ENCODE results near the gene ZDHHC9. TPM values are rescaled to one million over a fixed set of nuclear protein-coding genes. Genes with fewer than 3 reads are reported as not detected.
A peak's percentile ranks its signal among the peaks of the same experiment; 100 is the strongest.

ZDHHC9 gene
- total RNA-seq, 2 experiments from 2014 or later: 3.0 to 4.1 TPM

DNA sequence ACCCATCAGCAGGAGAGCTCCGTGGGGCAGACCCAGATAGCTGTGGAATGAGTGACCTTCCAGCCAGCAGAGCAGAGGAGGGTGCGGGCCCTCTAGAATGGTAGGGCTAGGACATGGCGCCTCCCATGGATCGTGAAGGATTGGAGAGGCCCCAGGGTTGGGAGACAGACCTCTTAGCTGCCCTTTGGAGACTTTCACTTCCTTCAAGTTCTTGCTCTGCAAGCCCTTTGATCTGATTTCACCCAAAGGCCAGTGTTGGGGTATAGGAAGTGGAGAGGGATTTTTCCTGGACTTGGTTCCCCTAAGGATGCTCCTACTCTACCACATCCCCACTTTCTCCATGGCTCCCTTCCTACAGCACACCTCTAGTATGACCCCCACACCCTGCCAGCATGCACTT, 61.0 kb downstream of the ZDHHC9 start:
- H3K27me3 ChIP-seq (ENCODE audit: control insufficient read depth in 1 of 2, insufficient read depth in 2 of 2, low read length in 2 of 2): no peaks in the 10 kb centered on the region
- intact Hi-C loops (cut with DNase I, micrococcal nuclease): loop anchor here (5.0 to 10.0 kb wide), 6 partner anchors 40 to 108 kb away; partner anchors contain the start of gene XPNPEP2 (in 1 of the 2)
- ChIA-PET POLR2A (interaction anchor here (0.9 to 7.0 kb wide), 8 partner anchors 13 to 128 kb away, joined by 3 to 162 read pairs (median 14); partner anchors contain the start of gene APLN), CTCF (interaction anchor here (1.0 to 1.8 kb wide), 4 partner anchors 9 to 105 kb away, joined by 3 to 8 read pairs (median 4); no protein-coding TSS in a partner anchor)
- H3K9me3 ChIP-seq (ENCODE audit: control insufficient read depth in 1 of 2, insufficient read depth in 1 of 2, low read length in 2 of 2): no peaks in the 10 kb centered on the region
- peak overlapping the region; percentile 99 for H3K27ac Mint-ChIP-seq
- peaks cover 52% of the 10 kb centered on the region for H3K36me3 ChIP-seq (ENCODE audit: insufficient read depth, low read length)
- DNase-seq: no peak
- peaks cover 74% of the 10 kb centered on the region for H3K4me1 ChIP-seq (ENCODE audit: insufficient read depth, low read length)
- peak overlapping the region in 1 of 2 donors; percentile 69 for H3K27ac ChIP-seq (ENCODE audit: low read depth in 1 of 2, low read length in 2 of 2)
- no peaks in the 10 kb centered on the region for H3K27me3 Mint-ChIP-seq
- H3K4me3 Mint-ChIP-seq: peak overlapping the region; percentile 85
- TF ChIP-seq, protein P1, sequence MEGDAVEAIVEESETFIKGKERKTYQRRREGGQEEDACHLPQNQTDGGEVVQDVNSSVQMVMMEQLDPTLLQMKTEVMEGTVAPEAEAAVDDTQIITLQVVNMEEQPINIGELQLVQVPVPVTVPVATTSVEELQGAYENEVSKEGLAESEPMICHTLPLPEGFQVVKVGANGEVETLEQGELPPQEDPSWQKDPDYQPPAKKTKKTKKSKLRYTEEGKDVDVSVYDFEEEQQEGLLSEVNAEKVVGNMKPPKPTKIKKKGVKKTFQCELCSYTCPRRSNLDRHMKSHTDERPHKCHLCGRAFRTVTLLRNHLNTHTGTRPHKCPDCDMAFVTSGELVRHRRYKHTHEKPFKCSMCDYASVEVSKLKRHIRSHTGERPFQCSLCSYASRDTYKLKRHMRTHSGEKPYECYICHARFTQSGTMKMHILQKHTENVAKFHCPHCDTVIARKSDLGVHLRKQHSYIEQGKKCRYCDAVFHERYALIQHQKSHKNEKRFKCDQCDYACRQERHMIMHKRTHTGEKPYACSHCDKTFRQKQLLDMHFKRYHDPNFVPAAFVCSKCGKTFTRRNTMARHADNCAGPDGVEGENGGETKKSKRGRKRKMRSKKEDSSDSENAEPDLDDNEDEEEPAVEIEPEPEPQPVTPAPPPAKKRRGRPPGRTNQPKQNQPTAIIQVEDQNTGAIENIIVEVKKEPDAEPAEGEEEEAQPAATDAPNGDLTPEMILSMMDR (IDR thresholded peaks at IDR 0.05): no peak
- no peaks in the 10 kb centered on the region for H3K9me3 Mint-ChIP-seq
- peak overlapping the region; percentile 76 for H3K4me3 ChIP-seq (ENCODE audit: low read length)
- H3K4me1 Mint-ChIP-seq (ENCODE audit: low read depth): peaks cover 76% of the 10 kb centered on the region
- peaks cover 88% of the 10 kb centered on the region for H3K36me3 Mint-ChIP-seq (ENCODE audit: low read depth)
- ATAC-seq (ENCODE audit: poor library complexity): no peak

DNA sequence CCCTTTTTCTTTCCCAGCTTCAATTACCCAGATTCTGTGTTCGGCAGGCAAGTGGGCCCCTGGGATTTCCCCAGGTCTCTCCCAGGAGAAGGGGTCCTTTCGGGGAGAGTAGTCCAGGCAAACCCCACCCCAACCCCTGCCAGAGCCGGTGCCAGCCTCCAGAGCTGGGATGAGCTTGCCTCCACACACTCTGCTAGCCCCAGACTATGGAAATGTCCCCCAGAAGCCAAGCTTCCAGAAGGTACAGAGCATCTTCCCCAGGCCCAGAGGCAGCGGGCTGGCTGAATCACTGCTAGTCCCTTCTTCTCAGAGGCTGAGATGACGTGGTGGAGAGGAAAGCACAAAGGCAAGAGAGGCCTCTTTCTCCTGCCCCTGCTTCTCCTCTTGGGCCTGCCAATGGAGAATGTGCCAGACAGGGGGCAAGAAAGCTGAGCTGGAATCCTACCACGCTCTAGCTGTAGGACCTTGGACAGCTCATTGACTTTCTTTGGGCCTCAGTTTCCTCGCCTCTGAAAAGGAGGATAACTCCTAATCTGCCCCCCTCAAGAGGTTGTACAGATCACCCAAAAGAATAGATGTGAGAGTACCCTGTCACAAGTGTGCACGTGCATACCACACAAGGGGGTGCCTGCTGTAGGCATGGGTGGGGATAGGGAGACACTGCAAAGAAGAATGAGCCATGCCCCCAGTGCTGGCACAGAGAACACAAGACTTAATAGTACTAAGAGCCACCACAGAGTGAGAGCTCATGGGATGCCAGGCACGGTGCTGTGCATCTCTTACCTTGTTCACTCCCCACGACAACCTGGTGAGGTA, 61.8 kb downstream of the ZDHHC9 start:
- Histone ChIP-seq H3K27ac (ENCODE audit: low read depth in 1 of 2, low read length in 2 of 2) (peak overlapping the region; percentile 52 to 69), H3K36me3 (ENCODE audit: insufficient read depth, low read length) (peaks cover 45% of the 10 kb centered on the region), H3K9me3 (ENCODE audit: control insufficient read depth in 1 of 2, insufficient read depth in 1 of 2, low read length in 2 of 2) (no peaks in the 10 kb centered on the region), H3K4me3 (ENCODE audit: low read length) (peak overlapping the region; percentile 76), H3K27me3 (ENCODE audit: control insufficient read depth in 1 of 2, insufficient read depth in 2 of 2, low read length in 2 of 2) (no peaks in the 10 kb centered on the region), H3K4me1 (ENCODE audit: insufficient read depth, low read length) (peaks cover 74% of the 10 kb centered on the region)
- intact Hi-C loops (cut with DNase I, micrococcal nuclease): loop anchor here (1.0 to 10.0 kb wide), 8 partner anchors 13 to 107 kb away; partner anchors contain the start of gene XPNPEP2 (in 1 of the 2)
- peak overlapping the region; percentile 99 for H3K27ac Mint-ChIP-seq
- peak in 3 of 14 experiments; percentile 44 to 51 (median 49) for DNase-seq
- no peaks in the 10 kb centered on the region for H3K27me3 Mint-ChIP-seq
- H3K9me3 Mint-ChIP-seq: no peaks in the 10 kb centered on the region
- POLR2A ChIA-PET: interaction anchor here (0.9 to 7.0 kb wide), 15 partner anchors 11 to 127 kb away, joined by 3 to 162 read pairs (median 4); partner anchors contain the start of gene APLN
- peak overlapping the region; percentile 85 for H3K4me3 Mint-ChIP-seq
- TF ChIP-seq, protein P1 (IDR thresholded peaks at IDR 0.05): no peak
- peaks cover 76% of the 10 kb centered on the region for H3K4me1 Mint-ChIP-seq (ENCODE audit: low read depth)
- ATAC-seq (ENCODE audit: poor library complexity): no peak
- H3K36me3 Mint-ChIP-seq (ENCODE audit: low read depth): peaks cover 80% of the 10 kb centered on the region
- CTCF ChIA-PET: interaction anchor here (0.9 to 1.8 kb wide), 5 partner anchors 13 to 144 kb away, joined by 3 to 10 read pairs (median 3); no protein-coding TSS in a partner anchor

DNA sequence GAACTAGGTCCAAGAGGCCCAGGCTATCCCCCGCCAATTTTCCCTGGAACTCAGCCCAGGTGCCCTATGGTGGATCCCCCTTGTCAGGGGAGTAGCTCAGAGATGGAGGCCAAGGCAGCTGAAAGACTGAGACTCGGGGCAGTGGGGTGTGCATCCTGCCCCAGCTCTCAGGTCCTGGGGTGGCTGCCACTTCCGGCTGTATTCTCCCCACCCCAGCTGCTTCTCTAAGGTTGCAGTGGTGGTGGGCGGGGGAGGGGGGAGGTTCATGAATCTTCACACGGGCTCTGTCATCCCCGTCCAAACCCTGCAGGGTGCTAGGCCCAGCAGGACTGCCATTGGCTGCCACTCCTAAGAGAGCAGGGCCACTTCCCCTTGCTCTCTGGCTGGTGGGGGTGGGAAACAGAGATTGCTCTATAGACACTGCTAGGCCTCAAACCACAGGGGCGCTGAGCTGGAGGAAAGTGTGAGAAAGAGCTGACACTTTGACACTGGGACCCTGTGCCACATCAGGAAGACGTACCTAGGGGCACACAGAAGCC, 62.5 kb downstream of the ZDHHC9 start:
- peaks cover 75% of the 10 kb centered on the region for H3K36me3 Mint-ChIP-seq (ENCODE audit: low read depth)
- no peaks in the 10 kb centered on the region for H3K9me3 Mint-ChIP-seq
- H3K27me3 Mint-ChIP-seq: no peaks in the 10 kb centered on the region
- peak overlapping the region; percentile 76 for H3K4me3 ChIP-seq (ENCODE audit: low read length)
- TF ChIP-seq, protein P1 (IDR thresholded peaks at IDR 0.05): no peak
- ChIA-PET POLR2A (interaction anchor here (1.0 to 7.0 kb wide), 15 partner anchors 12 to 126 kb away, joined by 3 to 162 read pairs (median 6); partner anchors contain the start of gene APLN), CTCF (interaction anchor here (0.9 to 1.8 kb wide), 5 partner anchors 12 to 143 kb away, joined by 3 to 10 read pairs (median 3); no protein-coding TSS in a partner anchor)
- H3K4me1 ChIP-seq (ENCODE audit: insufficient read depth, low read length): peaks cover 77% of the 10 kb centered on the region
- ATAC-seq (ENCODE audit: poor library complexity): peak; percentile 78
- H3K4me1 Mint-ChIP-seq (ENCODE audit: low read depth): peaks cover 78% of the 10 kb centered on the region
- no peaks in the 10 kb centered on the region for H3K27me3 ChIP-seq (ENCODE audit: control insufficient read depth in 1 of 2, insufficient read depth in 2 of 2, low read length in 2 of 2)
- H3K27ac Mint-ChIP-seq: peak overlapping the region; percentile 99
- peak; percentile 54 to 91 (median 73) for DNase-seq
- peak overlapping the region; percentile 85 for H3K4me3 Mint-ChIP-seq
- H3K9me3 ChIP-seq (ENCODE audit: control insufficient read depth in 1 of 2, insufficient read depth in 1 of 2, low read length in 2 of 2): no peaks in the 10 kb centered on the region
- H3K36me3 ChIP-seq (ENCODE audit: insufficient read depth, low read length): peaks cover 45% of the 10 kb centered on the region
- H3K27ac ChIP-seq (ENCODE audit: low read depth in 1 of 2, low read length in 2 of 2): peak overlapping the region; percentile 77 to 90
- intact Hi-C loops (cut with DNase I, micrococcal nuclease): loop anchor here (1.0 to 10.0 kb wide), 8 partner anchors 12 to 106 kb away; partner anchors contain the start of gene XPNPEP2 (in 1 of the 2)

All from CD4-positive, alpha-beta T cell (primary cell).